Body of pancreas (tissue), 4 donors: Measurements from ENCODE around the gene RBM47.

ENCODE experiments used
- POLR2A ChIP-seq, 3 donors: fragments of 450-650 bp; IDR thresholded peaks; one replicate each; pipeline ENCODE4 v1.6.1; 2016; ENCODE audit warnings: antibody characterized with exemption in 3 of 3, mild to moderate bottlenecking in 2 of 3
- TF ChIP-seq, protein P1 (sequence below), 7 experiments: fragments of 450-650 bp in 4 of 7; fragments of 200-600 bp in 3 of 7; sonication (generic) in 3 of 7; IDR thresholded peaks; one replicate each; pipeline ENCODE4 v1.5.1; 2016 to 2019; ENCODE audit warnings: antibody characterized with exemption in 7 of 7

DNA sequence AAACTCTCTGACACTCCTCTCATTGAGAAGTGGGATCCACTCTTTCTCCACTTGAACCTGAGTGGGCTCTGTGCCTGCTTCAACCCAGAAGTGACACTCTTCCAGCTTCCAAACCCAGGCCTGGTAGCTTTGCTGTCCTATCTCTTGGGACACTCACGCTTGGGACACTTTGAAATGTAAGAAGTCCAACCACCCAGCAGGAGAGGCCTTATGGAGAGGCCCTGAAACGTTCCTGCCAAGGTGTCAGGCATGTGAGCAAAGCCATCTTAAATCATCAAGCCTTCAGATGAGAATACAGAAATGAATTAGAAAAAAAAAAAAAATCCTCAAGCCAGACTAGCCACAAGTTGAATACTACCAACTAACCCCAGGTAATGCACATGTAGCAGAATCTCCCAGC is 30.2 kb downstream of the RBM47 start:
- TF ChIP-seq, protein P1, sequence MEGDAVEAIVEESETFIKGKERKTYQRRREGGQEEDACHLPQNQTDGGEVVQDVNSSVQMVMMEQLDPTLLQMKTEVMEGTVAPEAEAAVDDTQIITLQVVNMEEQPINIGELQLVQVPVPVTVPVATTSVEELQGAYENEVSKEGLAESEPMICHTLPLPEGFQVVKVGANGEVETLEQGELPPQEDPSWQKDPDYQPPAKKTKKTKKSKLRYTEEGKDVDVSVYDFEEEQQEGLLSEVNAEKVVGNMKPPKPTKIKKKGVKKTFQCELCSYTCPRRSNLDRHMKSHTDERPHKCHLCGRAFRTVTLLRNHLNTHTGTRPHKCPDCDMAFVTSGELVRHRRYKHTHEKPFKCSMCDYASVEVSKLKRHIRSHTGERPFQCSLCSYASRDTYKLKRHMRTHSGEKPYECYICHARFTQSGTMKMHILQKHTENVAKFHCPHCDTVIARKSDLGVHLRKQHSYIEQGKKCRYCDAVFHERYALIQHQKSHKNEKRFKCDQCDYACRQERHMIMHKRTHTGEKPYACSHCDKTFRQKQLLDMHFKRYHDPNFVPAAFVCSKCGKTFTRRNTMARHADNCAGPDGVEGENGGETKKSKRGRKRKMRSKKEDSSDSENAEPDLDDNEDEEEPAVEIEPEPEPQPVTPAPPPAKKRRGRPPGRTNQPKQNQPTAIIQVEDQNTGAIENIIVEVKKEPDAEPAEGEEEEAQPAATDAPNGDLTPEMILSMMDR (IDR thresholded peaks at IDR 0.05) = no peak
- TF ChIP-seq POLR2A (IDR thresholded peaks at IDR 0.05) = no peak
